ENCODE data around the gene SEC24A.

SEC24A gene

GRCh38 chr5:134609232-134609851 is 39.2 kb upstream of the SEC24A start:
- TF ChIP-seq CTCF (IDR thresholded peaks at IDR 0.05; ENCODE audit: borderline replicate concordance, control extremely low read depth, extremely low read depth, insufficient read depth, missing control alignments) = no peak
- in situ Hi-C loops (cut with MboI; ENCODE audit: low sequenced_read_pairs, unreplicated experiment) = no loop called here

GRCh38 chr5:134610725-134611124 is 37.9 kb upstream of the SEC24A start:
- no peak for DNase-seq (ENCODE audit: low spot score)
- in situ Hi-C loops (cut with MboI; ENCODE audit: low sequenced_read_pairs, unreplicated experiment) = no loop called here
- TF ChIP-seq CTCF (IDR thresholded peaks at IDR 0.05; ENCODE audit: borderline replicate concordance, control extremely low read depth, extremely low read depth, insufficient read depth, missing control alignments) = no peak

More at GRCh38 chr5:134609232-134609851, 39.2 kb upstream of the SEC24A start:
- DNase-seq (ENCODE audit: low spot score) = peak; percentile 41

GRCh38 chr5:134611515-134611914 is 37.1 kb upstream of the SEC24A start:
- in situ Hi-C loops (cut with MboI; ENCODE audit: low sequenced_read_pairs, unreplicated experiment) = no loop called here
- TF ChIP-seq CTCF (IDR thresholded peaks at IDR 0.05; ENCODE audit: borderline replicate concordance, control extremely low read depth, extremely low read depth, insufficient read depth, missing control alignments) = no peak
- DNase-seq (ENCODE audit: low spot score) = no peak

- in situ Hi-C loops (cut with MboI; ENCODE audit: low sequenced_read_pairs, unreplicated experiment) = no loop called here
- no peak for TF ChIP-seq CTCF (IDR thresholded peaks at IDR 0.05; ENCODE audit: borderline replicate concordance, control extremely low read depth, extremely low read depth, insufficient read depth, missing control alignments)
- no peak for DNase-seq (ENCODE audit: low spot score)
Measured at GRCh38 chr5:134614450-134615085, 34.0 kb upstream of the SEC24A start.

- in situ Hi-C loops (cut with MboI; ENCODE audit: low sequenced_read_pairs, unreplicated experiment) = no loop called here
- no peak for DNase-seq (ENCODE audit: low spot score)
- no peak for TF ChIP-seq CTCF (IDR thresholded peaks at IDR 0.05; ENCODE audit: borderline replicate concordance, control extremely low read depth, extremely low read depth, insufficient read depth, missing control alignments)
Measured at GRCh38 chr5:134620634-134621033, 28.0 kb upstream of the SEC24A start.

- no peak for DNase-seq (ENCODE audit: low spot score)
- TF ChIP-seq CTCF (IDR thresholded peaks at IDR 0.05; ENCODE audit: borderline replicate concordance, control extremely low read depth, extremely low read depth, insufficient read depth, missing control alignments) = no peak
- in situ Hi-C loops (cut with MboI; ENCODE audit: low sequenced_read_pairs, unreplicated experiment) = no loop called here
Measured at GRCh38 chr5:134625559-134625958, 23.0 kb upstream of the SEC24A start.
